Left lung (tissue), 10 donors: ENCODE data around the gene SFI1. TPM values are rescaled to one million over a fixed set of nuclear protein-coding genes. Genes with fewer than 3 reads are reported as not detected.

Experiments used
- ATAC-seq: fragments of 200-7000 bp; cut with Tn5 transposase; one replicate; pipeline ENCODE4 v1.9.1; 2020; ENCODE audit warnings: moderate library complexity
- DNase-seq, 4 donors: peaks; one replicate each; pipeline ENCODE4 v3.0.0-alpha.2; 2013 to 2020
- H3K27ac ChIP-seq, 2 donors: fragments of 200-600 bp; sonication (generic) in 1 of 2; one replicate each; pipeline versions ENCODE4 v1.5.0 to v1.8.0; 2020 to 2021
- H3K27me3 ChIP-seq, 2 donors: fragments of 200-600 bp; sonication (generic) in 1 of 2; one replicate each; pipeline versions ENCODE4 v1.5.0 to v1.8.0; 2020 to 2021
- H3K36me3 ChIP-seq, 2 donors: fragments of 200-600 bp; sonication (generic) in 1 of 2; one replicate each; pipeline versions ENCODE4 v1.5.0 to v1.8.0; 2020 to 2021
- H3K4me1 ChIP-seq, 2 donors: fragments of 200-600 bp; one replicate each; pipeline ENCODE4 v1.8.0; 2021
- H3K4me3 ChIP-seq, 2 donors: fragments of 200-600 bp; sonication (generic) in 1 of 2; one replicate each; pipeline versions ENCODE4 v1.5.0 to v1.8.0; 2020 to 2021; ENCODE audit warnings: mild to moderate bottlenecking in 1 of 2
- H3K9me3 ChIP-seq, 2 donors: fragments of 200-600 bp; sonication (generic) in 1 of 2; one replicate each; pipeline versions ENCODE4 v1.5.0 to v1.8.0; 2020 to 2021
- intact Hi-C, 2 donors: fragments of 100-400 bp; cut with DNase I; formaldehyde crosslinking; loops; one replicate each; pipeline versions ENCODE4 v1.11.2 to v1.14.2; 2022
- polyA plus RNA-seq, 6 donors: library from polyadenylated mRNA; unstranded; fragments of 120-200 nt; gene quantifications; one replicate each; pipeline ENCODE4 v1.2.1, GENCODE V29; 2013; ENCODE audit not compliant: insufficient read length in 6 of 6
- total RNA-seq, 2 donors: library from RNA; stranded (reverse); fragmentation: NEBNext Ultra II Directional; extraction: Animal tissue kit (Norgen Biotek cat#: 25700); gene quantifications; one replicate each; pipeline ENCODE4 v1.2.1, GENCODE V29; 2021
- TF ChIP-seq, protein P1 (sequence below), 2 donors: fragments of 200-600 bp; sonication (generic) in 1 of 2; IDR thresholded peaks; one replicate each; pipeline versions ENCODE4 v1.5.0 to v1.8.0; 2021; ENCODE audit warnings: antibody characterized with exemption in 2 of 2
- donor health status: DM: no; HTN: yes; CAD: no.
- donor health status: DM: no; HTN: no; CAD: no.

The SFI1 gene
- total and polyA plus RNA-seq, 8 donors = 27.6 to 40.7 (median 35.2) TPM

DNA sequence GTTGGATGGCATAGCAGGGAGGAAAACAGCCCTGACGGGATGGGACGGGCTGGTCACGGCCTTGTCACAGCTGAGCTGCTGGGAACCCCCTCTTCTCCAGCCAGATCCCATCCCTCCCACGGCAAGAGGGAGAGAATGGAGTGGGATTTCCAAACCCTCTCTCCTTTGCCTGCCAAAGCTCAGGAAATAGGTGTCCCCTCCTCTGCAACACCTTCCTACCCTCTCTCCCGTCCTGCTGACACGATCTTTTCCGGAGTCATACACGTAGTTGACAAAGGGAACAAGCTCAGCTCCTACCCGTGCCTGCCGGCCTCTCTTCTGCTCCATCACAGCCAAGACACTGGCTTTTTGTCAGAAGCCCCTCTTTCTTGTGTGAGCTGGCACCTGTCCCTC lies 117.6 kb downstream of the SFI1 start:
- Histone ChIP-seq H3K9me3 (no peaks in the 10 kb centered on the region), H3K4me1 (peaks cover 6 to 27% of the 10 kb centered on the region in 2 donors), H3K4me3 (no peak overlapping the region), H3K27ac (no peak overlapping the region), H3K36me3 (peaks cover 0 to 38% of the 10 kb centered on the region in 2 donors), H3K27me3 (no peaks in the 10 kb centered on the region)
- ATAC-seq = no peak
- intact Hi-C loops = no loop called here
- TF ChIP-seq, protein P1, sequence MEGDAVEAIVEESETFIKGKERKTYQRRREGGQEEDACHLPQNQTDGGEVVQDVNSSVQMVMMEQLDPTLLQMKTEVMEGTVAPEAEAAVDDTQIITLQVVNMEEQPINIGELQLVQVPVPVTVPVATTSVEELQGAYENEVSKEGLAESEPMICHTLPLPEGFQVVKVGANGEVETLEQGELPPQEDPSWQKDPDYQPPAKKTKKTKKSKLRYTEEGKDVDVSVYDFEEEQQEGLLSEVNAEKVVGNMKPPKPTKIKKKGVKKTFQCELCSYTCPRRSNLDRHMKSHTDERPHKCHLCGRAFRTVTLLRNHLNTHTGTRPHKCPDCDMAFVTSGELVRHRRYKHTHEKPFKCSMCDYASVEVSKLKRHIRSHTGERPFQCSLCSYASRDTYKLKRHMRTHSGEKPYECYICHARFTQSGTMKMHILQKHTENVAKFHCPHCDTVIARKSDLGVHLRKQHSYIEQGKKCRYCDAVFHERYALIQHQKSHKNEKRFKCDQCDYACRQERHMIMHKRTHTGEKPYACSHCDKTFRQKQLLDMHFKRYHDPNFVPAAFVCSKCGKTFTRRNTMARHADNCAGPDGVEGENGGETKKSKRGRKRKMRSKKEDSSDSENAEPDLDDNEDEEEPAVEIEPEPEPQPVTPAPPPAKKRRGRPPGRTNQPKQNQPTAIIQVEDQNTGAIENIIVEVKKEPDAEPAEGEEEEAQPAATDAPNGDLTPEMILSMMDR (IDR thresholded peaks at IDR 0.05) = no peak
- DNase-seq = no peak

DNA sequence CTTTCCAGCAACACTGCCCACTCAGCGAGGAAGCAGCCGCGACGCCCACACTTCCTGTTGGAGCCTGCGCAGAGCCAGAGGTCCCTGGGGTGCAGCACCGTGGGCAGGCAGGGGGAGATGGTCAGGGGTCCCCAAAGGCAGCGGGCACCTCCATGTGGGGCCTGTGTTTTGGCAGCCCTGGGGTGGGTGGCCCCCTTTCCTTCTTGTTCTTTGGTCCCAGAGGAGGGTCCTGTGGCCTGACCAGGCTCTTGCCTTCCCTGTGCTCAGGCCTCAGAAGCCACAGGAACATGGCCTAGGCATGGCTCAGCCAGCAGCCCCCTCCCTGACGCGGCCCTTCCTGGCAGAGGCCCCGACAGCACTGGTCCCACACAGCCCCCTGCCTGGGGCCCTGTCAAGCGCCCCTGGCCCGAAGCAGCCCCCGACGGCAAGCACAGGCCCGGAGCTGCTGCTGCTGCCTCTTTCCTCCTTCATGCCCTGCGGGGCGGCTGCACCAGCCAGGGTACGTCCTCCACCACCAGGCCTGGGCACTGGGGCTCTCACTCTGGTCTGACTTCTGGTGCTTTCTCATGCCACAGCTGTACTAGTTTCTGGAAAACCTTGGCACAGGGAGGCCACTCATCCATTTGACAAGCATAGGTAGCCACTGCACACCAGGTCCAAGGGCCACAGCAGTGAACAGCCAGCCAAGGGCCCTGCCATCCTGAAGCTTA lies 118.6 kb downstream of the SFI1 start:
- peaks cover 0 to 40% of the 10 kb centered on the region in 2 donors for H3K36me3 ChIP-seq
- H3K9me3 ChIP-seq = no peaks in the 10 kb centered on the region
- H3K27ac ChIP-seq = no peak overlapping the region
- peaks cover 6 to 27% of the 10 kb centered on the region in 2 donors for H3K4me1 ChIP-seq
- H3K27me3 ChIP-seq = no peaks in the 10 kb centered on the region
- TF ChIP-seq, protein P1 (IDR thresholded peaks at IDR 0.05) = no peak
- no peak overlapping the region for H3K4me3 ChIP-seq
- ATAC-seq (no peak), DNase-seq (peak in 1 of 4 donors; percentile 79)
- intact Hi-C loops = no loop called here

DNA sequence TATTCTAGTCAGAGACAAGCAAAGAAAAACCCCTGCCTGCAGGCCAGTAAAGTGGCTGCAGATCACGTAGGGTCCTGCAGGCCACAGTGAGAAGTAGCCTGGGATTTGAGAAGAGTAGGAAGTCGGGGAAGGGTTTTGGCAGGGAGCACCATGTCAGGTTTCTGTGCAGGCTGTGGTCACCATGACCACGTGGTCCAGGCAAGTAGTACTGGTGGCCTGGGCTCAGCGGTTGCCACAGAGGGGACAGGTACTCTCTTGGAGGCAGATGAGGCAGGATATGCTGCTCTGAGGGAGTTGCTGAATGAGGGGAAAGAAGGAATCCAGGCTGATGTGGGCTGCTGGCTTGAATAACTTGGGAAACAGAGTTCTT lies 119.1 kb downstream of the SFI1 start:
- TF ChIP-seq, protein P1 (IDR thresholded peaks at IDR 0.05) = no peak
- H3K27ac ChIP-seq = peak overlapping the region in 1 of 2 donors; percentile 60
- H3K27me3 ChIP-seq = no peaks in the 10 kb centered on the region
- ATAC-seq (no peak), DNase-seq (no peak)
- H3K9me3 ChIP-seq = no peaks in the 10 kb centered on the region
- intact Hi-C loops = no loop called here
- H3K4me1 ChIP-seq = peaks cover 6 to 27% of the 10 kb centered on the region in 2 donors
- no peak overlapping the region for H3K4me3 ChIP-seq
- peaks cover 0 to 41% of the 10 kb centered on the region in 2 donors for H3K36me3 ChIP-seq

DNA sequence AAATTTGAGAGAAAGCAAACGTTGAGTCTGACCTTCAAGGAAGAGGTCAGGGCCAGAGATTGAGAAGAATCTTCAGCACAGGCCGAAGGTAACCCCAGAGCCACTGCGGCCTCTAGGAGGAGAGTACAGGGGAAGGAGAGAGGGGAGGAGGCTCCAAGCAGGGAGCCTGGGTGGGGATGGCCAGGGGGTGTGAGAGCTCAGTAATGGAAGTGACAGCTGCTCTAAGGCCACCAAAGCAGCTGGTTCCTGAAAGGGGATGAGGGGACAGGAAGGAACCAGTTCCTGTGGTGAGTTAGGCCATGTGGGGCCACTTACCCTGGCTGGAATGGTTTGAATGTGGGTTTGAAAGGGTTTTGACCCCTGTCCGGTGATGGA lies 119.6 kb downstream of the SFI1 start:
- TF ChIP-seq, protein P1 (IDR thresholded peaks at IDR 0.05) = no peak
- Histone ChIP-seq H3K27ac (peak overlapping the region in 1 of 2 donors; percentile 60), H3K4me3 (no peak overlapping the region), H3K27me3 (no peaks in the 10 kb centered on the region), H3K4me1 (peaks cover 3 to 27% of the 10 kb centered on the region in 2 donors), H3K36me3 (peaks cover 0 to 46% of the 10 kb centered on the region in 2 donors), H3K9me3 (no peaks in the 10 kb centered on the region)
- intact Hi-C loops = no loop called here
- ATAC-seq (no peak), DNase-seq (no peak)

DNA sequence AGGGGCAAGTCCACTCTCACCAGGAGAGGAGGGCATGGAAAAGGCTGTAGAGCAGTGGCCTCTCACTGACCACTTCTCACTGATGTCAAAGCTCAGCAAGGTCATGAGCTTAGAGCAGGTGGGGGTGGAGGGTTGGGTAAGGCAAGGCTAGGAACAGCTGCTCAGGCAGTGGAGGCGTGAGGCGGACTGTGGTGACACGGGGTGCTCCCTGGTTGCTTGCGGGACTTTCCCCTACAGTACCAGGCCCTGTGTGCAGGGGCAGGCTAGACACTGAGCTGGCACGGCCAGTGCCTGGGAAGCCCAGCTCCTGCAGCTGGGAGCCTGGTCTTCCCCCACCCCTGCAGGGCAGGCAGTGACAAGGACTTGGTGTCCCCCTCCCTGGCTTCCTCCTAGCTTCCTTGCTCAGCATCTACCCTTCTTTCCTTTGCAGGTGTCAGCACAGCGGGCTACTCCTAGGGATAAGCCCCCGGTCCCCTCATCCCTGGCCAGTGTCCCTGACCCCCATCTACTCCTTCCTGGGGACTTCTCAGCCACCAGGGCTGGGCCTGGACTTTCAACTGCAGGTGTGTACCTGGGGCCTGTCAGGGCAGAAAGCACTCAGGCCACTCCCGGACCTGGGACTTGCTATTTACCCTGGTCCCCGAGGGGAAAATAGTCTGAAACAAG lies 120.1 kb downstream of the SFI1 start:
- Histone ChIP-seq H3K4me3 (no peak overlapping the region), H3K27me3 (no peaks in the 10 kb centered on the region), H3K27ac (peak overlapping the region in 1 of 2 donors; percentile 60), H3K9me3 (no peaks in the 10 kb centered on the region), H3K4me1 (peaks cover 0 to 27% of the 10 kb centered on the region in 2 donors), H3K36me3 (peaks cover 0 to 51% of the 10 kb centered on the region in 2 donors)
- TF ChIP-seq, protein P1 (IDR thresholded peaks at IDR 0.05) = no peak
- peak in 1 of 4 donors; percentile 79 for DNase-seq
- ATAC-seq = peak; percentile 9
- intact Hi-C loops = no loop called here
